Transverse colon (tissue), 4 donors: Measurements from ENCODE around the gene PRSS57. TPM values are rescaled to one million over a fixed set of nuclear protein-coding genes. Genes with fewer than 3 reads are reported as not detected.
A peak's percentile ranks its signal among the peaks of the same experiment; 100 is the strongest.

Experiments used
- DNase-seq: peaks from one replicate; pipeline ENCODE4 v3.0.0-alpha.2; 2019
- H3K27ac ChIP-seq, 4 donors: fragments of 200-600 bp; sonication (generic); 2 replicates each; pipeline ENCODE4 v1.5.1; 2016 to 2018; ENCODE audit warnings: inconsistent platforms in 4 of 4
- H3K27me3 ChIP-seq: fragments of 200-600 bp; sonication (generic); 2 replicates; pipeline ENCODE4 v1.5.1; 2017; ENCODE audit warnings: inconsistent platforms
- H3K36me3 ChIP-seq, 4 donors: fragments of 200-600 bp; sonication (generic); 2 replicates each; pipeline ENCODE4 v1.5.1; 2017 to 2019; ENCODE audit warnings: inconsistent platforms in 4 of 4
- H3K4me1 ChIP-seq, 4 donors: fragments of 200-600 bp; sonication (generic); 2 replicates each; pipeline ENCODE4 v1.5.1; 2017 to 2020; ENCODE audit warnings: inconsistent platforms in 4 of 4
- H3K4me3 ChIP-seq, 4 donors: fragments of 200-600 bp; sonication (generic); 1 replicate in 1 of 4; 2 replicates in 3 of 4; pipeline versions ENCODE4 v1.5.1 to v1.6.1; 2017 to 2019; ENCODE audit warnings: inconsistent platforms in 4 of 4
- H3K9me3 ChIP-seq, 2 donors: fragments of 200-600 bp; sonication (generic); 2 replicates each; pipeline ENCODE4 v1.5.1; 2017 to 2019; ENCODE audit warnings: inconsistent platforms in 2 of 2
- EP300 ChIP-seq: sonication (generic); formaldehyde crosslinking; IDR thresholded peaks from one replicate; pipeline ENCODE4 v1.6.1; 2017; ENCODE audit warnings: antibody characterized with exemption, low read depth
- POLR2A ChIP-seq: fragments of 450-650 bp; IDR thresholded peaks from one replicate; pipeline ENCODE4 v1.6.1; 2016; ENCODE audit warnings: antibody characterized with exemption, mild to moderate bottlenecking, moderate library complexity
- POLR2AphosphoS5 ChIP-seq, 3 donors: sonication (generic); formaldehyde crosslinking; IDR thresholded peaks; one replicate each; pipeline ENCODE4 v1.6.1; 2016; ENCODE audit warnings: antibody characterized with exemption in 3 of 3
- WGBS, 2 donors: methylation state at CpG; one replicate each; pipeline ENCODE4 v1.1.5; 2018; ENCODE audit warnings: low coverage in 1 of 2; 5-methylcytosine and 5-hydroxymethylcytosine counted together
- in situ Hi-C, 4 donors: fragments of 200-750 bp; cut with MboI; loops; one replicate each; pipeline versions ENCODE4 v1.15.0 to v1.15.1; 2017; ENCODE audit warnings: low sequenced_read_pairs in 3 of 4, low pct_ligation_motif_present in 1 of 4, low pct_unique_long_range_greater_than_20kb in 1 of 4
- intact Hi-C: fragments of 100-400 bp; cut with DNase I; formaldehyde crosslinking; loops from one replicate; pipeline ENCODE4 v1.15.1; 2023; ENCODE audit warnings: low total_unique reads
- total RNA-seq, 4 donors: library from RNA; depleted of rRNA; stranded (reverse); fragments of >200 nt; gene quantifications; one replicate each; pipeline ENCODE4 v1.1.0, GENCODE V29; 2016
- TF ChIP-seq, protein P1 (sequence below), 5 experiments: fragments of 200-600 bp in 3 of 5; fragments of 450-650 bp in 2 of 5; sonication (generic) in 3 of 5; IDR thresholded peaks; 1 replicate in 2 of 5; 2 replicates in 3 of 5; pipeline ENCODE4 v1.5.1; 2016 to 2017; ENCODE audit warnings: antibody characterized with exemption in 5 of 5, inconsistent platforms in 3 of 5, mild to moderate bottlenecking in 2 of 5, moderate library complexity in 1 of 5

Gene PRSS57
- total RNA-seq, 4 donors from 2014 or later, result not detected

DNA sequence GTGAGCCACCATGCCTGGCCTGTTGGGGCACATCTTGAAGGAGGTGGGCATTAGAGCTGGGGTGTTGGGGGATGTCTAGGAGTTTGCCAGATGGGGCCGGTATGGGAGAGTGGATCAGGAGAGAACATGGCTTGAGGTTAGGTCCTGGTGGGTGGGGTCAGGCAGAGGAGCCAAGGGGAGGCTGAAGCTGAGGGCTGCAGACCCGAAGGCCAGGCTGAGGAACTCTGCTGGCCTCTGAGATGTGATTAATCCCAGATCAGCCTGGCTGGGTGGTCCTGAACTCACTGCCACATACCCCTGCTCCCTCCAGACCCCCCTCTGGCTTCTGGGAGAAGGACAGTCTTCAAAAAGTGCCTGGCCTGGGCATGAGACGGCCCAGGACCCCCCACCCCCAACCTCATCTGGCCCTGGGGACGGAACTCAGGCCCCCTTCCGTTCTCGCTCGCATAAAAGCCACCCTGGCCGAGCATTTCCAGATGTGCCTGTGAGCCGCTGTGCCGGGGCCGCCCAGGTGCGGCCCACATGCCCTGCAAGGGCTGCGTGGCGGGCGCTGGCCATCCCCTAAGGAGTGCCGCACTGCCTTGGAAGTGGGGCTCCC lies 16.4 kb downstream of the PRSS57 start:
- intact Hi-C loops, result no loop called here
- H3K4me3 ChIP-seq, result peak overlapping the region in 1 of 4 donors; percentile 88
- WGBS, 2 donors, result 88 to 89% methylated on average over 1 to 12 of the region's 16 CpGs

GRCh38 chr19:677601-678436 lies 17.4 kb downstream of the PRSS57 start:
- peaks cover 7 to 32% (median 28%) of the 10 kb centered on the region in 4 donors for H3K4me1 ChIP-seq
- peak overlapping the region in 2 of 4 donors; percentile 41 to 49 for H3K4me3 ChIP-seq
- H3K9me3 ChIP-seq, result no peaks in the 10 kb centered on the region
- no peak for DNase-seq
- H3K27ac ChIP-seq, result peak overlapping the region; percentile 71 to 99 (median 96)
- intact Hi-C loops, result no loop called here
- WGBS, 2 donors, result 43 to 70% methylated on average over 3 to 18 of the region's 22 CpGs
- H3K27me3 ChIP-seq, result peaks cover 34% of the 10 kb centered on the region
- no peaks in the 10 kb centered on the region for H3K36me3 ChIP-seq
- TF ChIP-seq, protein P1, sequence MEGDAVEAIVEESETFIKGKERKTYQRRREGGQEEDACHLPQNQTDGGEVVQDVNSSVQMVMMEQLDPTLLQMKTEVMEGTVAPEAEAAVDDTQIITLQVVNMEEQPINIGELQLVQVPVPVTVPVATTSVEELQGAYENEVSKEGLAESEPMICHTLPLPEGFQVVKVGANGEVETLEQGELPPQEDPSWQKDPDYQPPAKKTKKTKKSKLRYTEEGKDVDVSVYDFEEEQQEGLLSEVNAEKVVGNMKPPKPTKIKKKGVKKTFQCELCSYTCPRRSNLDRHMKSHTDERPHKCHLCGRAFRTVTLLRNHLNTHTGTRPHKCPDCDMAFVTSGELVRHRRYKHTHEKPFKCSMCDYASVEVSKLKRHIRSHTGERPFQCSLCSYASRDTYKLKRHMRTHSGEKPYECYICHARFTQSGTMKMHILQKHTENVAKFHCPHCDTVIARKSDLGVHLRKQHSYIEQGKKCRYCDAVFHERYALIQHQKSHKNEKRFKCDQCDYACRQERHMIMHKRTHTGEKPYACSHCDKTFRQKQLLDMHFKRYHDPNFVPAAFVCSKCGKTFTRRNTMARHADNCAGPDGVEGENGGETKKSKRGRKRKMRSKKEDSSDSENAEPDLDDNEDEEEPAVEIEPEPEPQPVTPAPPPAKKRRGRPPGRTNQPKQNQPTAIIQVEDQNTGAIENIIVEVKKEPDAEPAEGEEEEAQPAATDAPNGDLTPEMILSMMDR (IDR thresholded peaks at IDR 0.05), result no peak
- in situ Hi-C loops, result no loop called here

More for the DNA sequence above, 16.4 kb downstream of the PRSS57 start:
- H3K27ac ChIP-seq, result peak overlapping the region; percentile 94 to 99 (median 97)
- no peaks in the 10 kb centered on the region for H3K9me3 ChIP-seq
- peaks cover 34% of the 10 kb centered on the region for H3K27me3 ChIP-seq
- DNase-seq, result no peak
- TF ChIP-seq POLR2AphosphoS5 (IDR thresholded peaks at IDR 0.05), result no peak
- TF ChIP-seq EP300, result no peak
- TF ChIP-seq POLR2A, result no peak
- TF ChIP-seq, protein P1 (IDR thresholded peaks at IDR 0.05), result no peak
- H3K4me1 ChIP-seq, result peaks cover 7 to 32% (median 28%) of the 10 kb centered on the region in 4 donors
- no peaks in the 10 kb centered on the region for H3K36me3 ChIP-seq
- in situ Hi-C loops, result no loop called here

GRCh38 chr19:677201-677600 lies 18.1 kb downstream of the PRSS57 start:
- peak overlapping the region; percentile 71 to 99 (median 96) for H3K27ac ChIP-seq
- no peaks in the 10 kb centered on the region for H3K36me3 ChIP-seq
- DNase-seq, result peak; percentile 63
- H3K9me3 ChIP-seq, result no peaks in the 10 kb centered on the region
- TF ChIP-seq, protein P1 (IDR thresholded peaks at IDR 0.05), result no peak
- TF ChIP-seq POLR2AphosphoS5 (IDR thresholded peaks at IDR 0.05) (peak; percentile 39 to 68 (median 56)), EP300 (no peak)
- WGBS, 2 donors, result 3% methylated on average over 5 of the region's 15 CpGs; no CpG with 5 or more reads in 1 of the 2 donors
- in situ Hi-C loops, result no loop called here
- peaks cover 7 to 32% (median 28%) of the 10 kb centered on the region in 4 donors for H3K4me1 ChIP-seq
- H3K4me3 ChIP-seq, result peak overlapping the region; percentile 26 to 49 (median 37)
- intact Hi-C loops, result no loop called here
- peaks cover 34% of the 10 kb centered on the region for H3K27me3 ChIP-seq

- DNase-seq, result no peak
- TF ChIP-seq EP300 (no peak), POLR2AphosphoS5 (IDR thresholded peaks at IDR 0.05) (peak; percentile 57 to 74 (median 58)), POLR2A (no peak)
- TF ChIP-seq, protein P1 (IDR thresholded peaks at IDR 0.05), result no peak
- Histone ChIP-seq H3K27me3 (peaks cover 34% of the 10 kb centered on the region), H3K36me3 (no peaks in the 10 kb centered on the region), H3K4me3 (peak within 1 kb of the TSS; percentile 26 to 49 (median 37)), H3K27ac (peak within 1 kb of the TSS; percentile 71 to 99 (median 96)), H3K9me3 (no peaks in the 10 kb centered on the region), H3K4me1 (peaks cover 7 to 32% (median 28%) of the 10 kb centered on the region in 4 donors)
- 5% methylated on average over 42 of the region's 63 CpGs; no CpG with 5 or more reads in 1 of the 2 donors for WGBS, 2 donors
- intact Hi-C loops, result no loop called here
- in situ Hi-C loops, result no loop called here
Measured at GRCh38 chr19:676339-677105, 18.7 kb downstream of the PRSS57 start, which contains the start of gene FSTL3. Gene FSTL3 (plus strand): TSS chr19:676392. CDS start chr19:676424, 32 bp downstream.
